G401.6 (cell line): ENCODE measurements around the gene KRTAP5-11.
"Not testable (repeated sequence)": the region's sequence is repeated elsewhere in the genome, so short reads cannot be mapped to it uniquely, and the experiment has no call there.

ENCODE experiments used
- FAIRE-seq: peaks from 2 replicates; lab custom pipeline; 2012; peaks lifted over from hg19 to GRCh38; lab: Jason Lieb, UNC

The KRTAP5-11 gene

DNA sequence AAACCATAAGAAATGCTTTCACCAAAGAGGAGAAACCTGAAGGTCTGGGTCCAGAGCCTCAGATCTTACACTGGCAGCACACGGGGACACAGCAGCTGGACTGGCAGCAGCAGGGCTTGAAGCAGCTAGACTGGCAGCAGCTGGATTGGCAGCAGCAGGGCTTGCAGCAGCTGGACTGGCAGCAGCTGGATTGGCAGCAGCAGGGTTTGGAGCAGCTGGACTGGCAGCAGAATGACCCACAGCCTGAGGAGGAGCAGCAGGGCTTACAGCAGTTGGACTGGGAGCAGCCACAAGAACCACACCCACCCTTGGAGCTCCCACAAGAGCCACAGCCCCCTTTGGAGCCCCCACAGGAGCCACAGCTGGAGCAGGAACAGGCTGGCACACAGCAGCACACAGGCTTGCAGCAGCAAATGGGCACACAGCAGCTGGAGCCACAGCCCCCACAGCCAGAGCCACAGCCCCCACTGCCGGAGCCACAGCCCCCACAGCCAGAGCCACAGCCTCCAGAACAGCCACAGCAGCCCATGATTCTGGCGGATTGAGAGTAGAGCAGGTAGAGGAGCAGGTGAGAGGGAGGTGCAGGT is at the start of gene KRTAP5-11:
TSS of gene KRTAP5-11 (minus strand) at position 567 of the 587 bp plus-strand sequence. CDS start at position 529, 38 bp downstream.
- no peak for FAIRE-seq

DNA sequence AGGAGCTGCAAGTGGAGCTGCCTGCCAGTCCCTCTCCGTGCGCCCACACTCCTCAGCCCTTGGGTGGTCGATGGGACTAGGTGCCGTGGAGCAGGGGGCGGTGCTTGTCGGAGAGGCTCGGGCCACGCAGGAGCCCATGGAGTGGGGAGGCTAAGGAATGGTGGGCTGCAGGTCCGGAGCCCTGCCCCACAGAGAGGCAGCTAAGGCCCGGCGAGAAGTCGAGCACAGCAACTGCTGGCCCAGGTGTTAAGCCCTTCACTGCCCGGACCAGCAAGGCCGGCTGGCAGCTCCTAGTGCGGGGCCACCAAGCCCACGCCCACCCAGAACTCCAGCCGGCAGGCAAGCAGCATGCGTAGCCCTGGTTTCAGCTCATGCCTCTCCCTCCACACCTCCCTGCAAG is 48.9 kb upstream of the KRTAP5-11 start:
- not testable (repeated sequence) for FAIRE-seq

- not testable (repeated sequence) for FAIRE-seq
Measured at GRCh38 chr11:71630071-71630470, 47.4 kb upstream of the KRTAP5-11 start.

DNA sequence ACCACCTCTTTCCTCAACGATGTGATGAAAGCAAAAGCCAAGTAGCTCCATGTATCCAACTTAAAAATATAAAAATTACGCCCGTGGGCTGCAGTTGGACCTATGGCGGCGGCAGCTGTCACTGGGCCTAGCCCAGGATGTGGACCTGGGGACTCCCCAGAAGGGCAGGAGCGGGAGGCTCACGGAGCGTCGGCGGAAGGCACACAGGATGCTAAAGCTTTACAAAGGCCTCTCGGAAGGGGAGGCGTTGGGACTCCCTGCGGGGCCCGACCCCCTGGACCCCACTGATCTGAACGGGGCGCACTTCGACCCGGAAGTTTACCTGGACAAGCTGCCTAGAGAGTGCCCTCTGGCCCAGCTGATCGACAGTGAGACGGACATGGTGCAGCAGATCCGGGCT is 46.3 kb upstream of the KRTAP5-11 start:
- FAIRE-seq = not testable (repeated sequence)

DNA sequence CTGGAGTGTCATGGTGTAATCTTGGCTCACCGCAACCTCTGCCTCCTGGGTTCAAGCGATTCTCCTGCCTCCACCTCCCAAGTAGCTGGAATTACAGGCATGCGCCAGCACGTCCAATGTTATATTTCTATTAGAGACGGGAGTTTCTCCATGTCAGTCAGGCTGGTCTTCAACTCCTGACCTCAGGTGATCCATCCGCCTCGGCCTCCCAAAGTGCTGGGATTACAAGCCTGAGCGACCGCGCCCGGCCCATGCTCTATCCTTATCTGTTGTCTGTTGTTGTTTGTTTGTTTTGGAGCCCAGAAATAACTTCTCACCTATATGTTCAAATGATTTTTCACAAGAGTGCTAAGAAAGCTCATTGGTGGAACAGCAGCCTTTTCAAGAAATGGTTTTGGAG is 40.6 kb upstream of the KRTAP5-11 start:
- FAIRE-seq = not testable (repeated sequence)

- FAIRE-seq = not testable (repeated sequence)
Measured at GRCh38 chr11:71622561-71622960, 39.9 kb upstream of the KRTAP5-11 start.

DNA sequence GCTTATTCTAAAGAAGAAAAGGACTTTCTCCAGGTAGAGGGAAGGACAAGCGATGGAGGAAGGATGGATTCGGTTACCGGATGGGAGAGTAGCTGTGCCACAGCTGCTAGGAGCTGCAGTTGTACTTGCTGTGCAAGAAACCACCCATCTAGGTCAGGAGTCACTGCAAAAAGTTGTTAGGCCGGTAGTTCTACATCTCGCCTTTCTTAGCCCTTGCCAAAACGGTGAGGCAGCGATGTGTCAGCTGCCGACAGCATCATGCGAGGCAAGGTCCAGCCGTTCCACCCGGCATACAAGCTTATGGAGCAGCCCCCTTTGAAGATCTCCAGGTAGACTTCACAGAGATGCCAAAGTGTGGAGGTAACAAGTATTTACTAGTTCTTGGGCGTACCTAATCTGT is 32.3 kb upstream of the KRTAP5-11 start:
- not testable (repeated sequence) for FAIRE-seq

- FAIRE-seq = not testable (repeated sequence)
Measured at GRCh38 chr11:71614366-71614917, 31.8 kb upstream of the KRTAP5-11 start.

DNA sequence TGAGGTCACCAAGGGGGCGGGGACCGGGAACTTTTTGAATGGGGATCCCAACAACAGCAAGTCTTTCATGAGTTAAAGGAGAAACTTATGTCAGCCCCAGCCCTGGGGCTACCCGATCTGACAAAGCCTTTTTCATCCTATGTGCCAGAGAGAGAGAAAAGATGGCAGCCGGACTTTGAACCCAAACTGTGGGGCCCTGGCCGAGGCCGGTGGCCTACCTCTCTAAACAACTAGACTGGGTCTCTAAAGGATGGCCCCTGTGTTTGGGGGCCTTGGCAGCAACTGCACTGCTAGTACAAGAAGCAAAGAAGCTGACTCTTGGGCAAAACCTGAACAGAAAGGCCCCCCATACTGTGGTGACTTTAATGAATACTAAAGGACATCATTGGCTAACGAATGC is 31.3 kb upstream of the KRTAP5-11 start:
- FAIRE-seq = not testable (repeated sequence)

- FAIRE-seq = not testable (repeated sequence)
Measured at GRCh38 chr11:71611218-71611910, 28.7 kb upstream of the KRTAP5-11 start.

DNA sequence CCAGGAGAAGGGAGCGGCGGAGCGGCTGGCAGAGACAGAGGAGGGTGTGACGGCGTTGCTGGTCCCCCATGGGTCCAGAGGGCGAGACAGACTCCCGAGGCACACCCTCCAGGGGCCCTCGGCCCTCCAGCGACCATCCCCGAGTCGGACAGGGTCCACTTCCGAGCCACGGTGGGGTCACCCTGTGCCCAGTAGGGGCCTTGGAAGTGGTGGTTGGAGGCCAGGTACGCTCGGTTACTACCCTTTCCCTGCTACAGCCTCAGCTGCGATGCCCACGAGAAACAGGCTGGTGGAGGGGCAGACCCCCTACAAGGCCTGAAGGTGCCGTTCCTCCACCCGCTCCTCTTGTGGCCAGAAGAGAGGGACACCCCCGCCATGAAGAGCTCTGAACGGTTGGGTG is 25.6 kb upstream of the KRTAP5-11 start:
- FAIRE-seq = not testable (repeated sequence)

- not testable (repeated sequence) for FAIRE-seq
Measured at GRCh38 chr11:71607520-71608216, 25.0 kb upstream of the KRTAP5-11 start.

GRCh38 chr11:71606853-71607519 is 24.3 kb upstream of the KRTAP5-11 start:
- not testable (repeated sequence) for FAIRE-seq

DNA sequence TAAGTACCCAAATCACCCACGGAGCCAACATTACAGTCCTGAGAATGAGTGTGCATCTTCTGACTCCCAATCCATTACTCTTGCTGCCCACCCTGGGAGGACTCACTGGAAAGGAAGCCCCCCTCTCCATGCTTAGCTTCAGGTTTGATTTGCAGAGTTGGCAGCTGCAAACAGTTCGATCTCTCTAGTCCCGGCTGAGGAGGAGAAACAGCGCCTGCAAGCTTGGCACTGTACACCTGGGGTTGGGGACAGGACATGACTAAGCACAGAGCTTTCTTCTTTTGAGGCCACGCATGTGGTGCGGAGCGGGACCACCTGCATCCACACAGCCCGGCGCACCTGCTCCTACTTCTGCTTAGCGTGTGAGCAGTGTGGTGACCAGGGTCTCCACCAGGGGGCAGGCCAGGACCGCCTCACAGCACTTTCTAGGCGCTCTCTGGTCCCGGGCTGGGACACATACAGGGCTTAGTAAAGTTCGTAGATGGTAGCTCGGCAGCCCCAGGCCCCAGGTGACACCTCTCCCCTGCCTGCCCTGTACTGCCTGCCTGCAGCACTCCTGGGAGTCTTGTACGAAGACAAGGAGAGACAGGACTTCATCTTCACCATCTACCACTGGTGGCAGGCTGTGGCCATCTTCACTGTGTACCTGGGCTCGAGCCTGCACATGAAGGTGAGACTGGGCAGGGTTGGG is 22.3 kb upstream of the KRTAP5-11 start:
- FAIRE-seq = not testable (repeated sequence)

DNA sequence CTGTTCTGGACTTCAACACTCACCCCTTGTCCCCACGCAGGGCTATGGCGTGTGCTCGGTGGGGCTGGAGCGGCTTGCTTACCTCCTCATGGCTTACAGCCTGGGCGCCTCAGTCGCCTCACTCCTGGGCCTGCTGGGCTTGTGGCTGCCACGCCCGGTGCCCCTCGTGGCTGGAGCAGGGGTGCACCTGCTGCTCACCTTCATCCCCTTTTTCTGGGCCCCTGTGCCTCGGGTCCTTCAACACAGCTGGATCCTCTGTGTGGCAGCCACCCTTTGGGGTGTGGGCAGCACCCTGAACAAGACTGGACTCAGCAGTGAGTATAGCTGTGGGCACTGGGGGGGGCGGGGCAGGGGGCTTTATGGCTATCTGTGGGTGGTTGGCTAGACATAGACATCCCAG is 20.5 kb upstream of the KRTAP5-11 start:
- not testable (repeated sequence) for FAIRE-seq

- FAIRE-seq = not testable (repeated sequence)
Measured at GRCh38 chr11:71589546-71589920, 6.9 kb upstream of the KRTAP5-11 start.

GRCh38 chr11:71588822-71589545 is 6.3 kb upstream of the KRTAP5-11 start:
- not testable (repeated sequence) for FAIRE-seq

GRCh38 chr11:71588314-71588713 is 5.6 kb upstream of the KRTAP5-11 start:
- FAIRE-seq = not testable (repeated sequence)

GRCh38 chr11:71585673-71586072 is 3.0 kb upstream of the KRTAP5-11 start:
- not testable (repeated sequence) for FAIRE-seq

GRCh38 chr11:71582969-71583368 is 294 bp upstream of the KRTAP5-11 start:
- FAIRE-seq = not testable (repeated sequence)

DNA sequence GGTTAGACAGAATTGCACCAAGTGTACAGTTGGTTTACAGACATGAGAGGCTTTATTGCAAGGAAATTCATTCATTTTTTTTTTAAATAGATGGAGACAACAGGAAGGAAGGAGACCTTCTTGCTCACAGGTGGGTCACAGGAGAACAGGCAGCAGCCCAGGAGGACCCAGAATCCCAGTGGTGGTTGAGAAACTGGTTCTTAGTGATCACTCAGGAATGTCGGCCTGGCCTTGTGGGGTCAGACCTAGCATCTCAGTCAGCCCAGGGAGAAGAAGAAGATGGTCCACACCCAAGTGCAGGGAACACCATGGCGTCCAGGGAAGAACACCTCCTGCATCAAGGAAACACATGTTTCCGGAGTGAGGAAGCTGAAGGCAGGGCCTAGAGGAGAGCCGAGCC is 849 bp downstream of the KRTAP5-11 start:
- no peak for FAIRE-seq
